NCI-H1436 (cell line): Measurements from ENCODE around the gene SLC12A3.

Experiments used
- DNase-seq: peaks from one replicate; lab custom pipeline; 2025; lab: John Stamatoyannopoulos, UW

Gene SLC12A3, protein sequence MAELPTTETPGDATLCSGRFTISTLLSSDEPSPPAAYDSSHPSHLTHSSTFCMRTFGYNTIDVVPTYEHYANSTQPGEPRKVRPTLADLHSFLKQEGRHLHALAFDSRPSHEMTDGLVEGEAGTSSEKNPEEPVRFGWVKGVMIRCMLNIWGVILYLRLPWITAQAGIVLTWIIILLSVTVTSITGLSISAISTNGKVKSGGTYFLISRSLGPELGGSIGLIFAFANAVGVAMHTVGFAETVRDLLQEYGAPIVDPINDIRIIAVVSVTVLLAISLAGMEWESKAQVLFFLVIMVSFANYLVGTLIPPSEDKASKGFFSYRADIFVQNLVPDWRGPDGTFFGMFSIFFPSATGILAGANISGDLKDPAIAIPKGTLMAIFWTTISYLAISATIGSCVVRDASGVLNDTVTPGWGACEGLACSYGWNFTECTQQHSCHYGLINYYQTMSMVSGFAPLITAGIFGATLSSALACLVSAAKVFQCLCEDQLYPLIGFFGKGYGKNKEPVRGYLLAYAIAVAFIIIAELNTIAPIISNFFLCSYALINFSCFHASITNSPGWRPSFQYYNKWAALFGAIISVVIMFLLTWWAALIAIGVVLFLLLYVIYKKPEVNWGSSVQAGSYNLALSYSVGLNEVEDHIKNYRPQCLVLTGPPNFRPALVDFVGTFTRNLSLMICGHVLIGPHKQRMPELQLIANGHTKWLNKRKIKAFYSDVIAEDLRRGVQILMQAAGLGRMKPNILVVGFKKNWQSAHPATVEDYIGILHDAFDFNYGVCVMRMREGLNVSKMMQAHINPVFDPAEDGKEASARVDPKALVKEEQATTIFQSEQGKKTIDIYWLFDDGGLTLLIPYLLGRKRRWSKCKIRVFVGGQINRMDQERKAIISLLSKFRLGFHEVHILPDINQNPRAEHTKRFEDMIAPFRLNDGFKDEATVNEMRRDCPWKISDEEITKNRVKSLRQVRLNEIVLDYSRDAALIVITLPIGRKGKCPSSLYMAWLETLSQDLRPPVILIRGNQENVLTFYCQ

DNA sequence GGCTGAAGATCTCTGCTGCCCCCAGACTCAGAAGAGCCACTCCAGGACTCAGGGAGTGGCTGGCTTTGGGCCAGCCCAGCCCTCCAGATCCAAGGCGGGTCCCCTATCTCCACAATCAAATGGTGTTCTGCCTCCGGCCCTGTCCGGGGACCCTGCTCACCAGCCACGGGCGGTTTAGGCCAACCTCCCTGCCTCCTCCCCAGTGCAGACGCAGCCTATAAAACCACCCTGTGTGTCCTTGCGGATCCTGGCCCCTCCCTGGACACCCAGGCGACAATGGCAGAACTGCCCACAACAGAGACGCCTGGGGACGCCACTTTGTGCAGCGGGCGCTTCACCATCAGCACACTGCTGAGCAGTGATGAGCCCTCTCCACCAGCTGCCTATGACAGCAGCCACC, at the start of gene SLC12A3:
Gene SLC12A3, plus strand, starts transcription at position 248 of the 400 bp plus-strand sequence. Its CDS starts 29 bp downstream, at position 277.
- DNase-seq: no peak

DNA sequence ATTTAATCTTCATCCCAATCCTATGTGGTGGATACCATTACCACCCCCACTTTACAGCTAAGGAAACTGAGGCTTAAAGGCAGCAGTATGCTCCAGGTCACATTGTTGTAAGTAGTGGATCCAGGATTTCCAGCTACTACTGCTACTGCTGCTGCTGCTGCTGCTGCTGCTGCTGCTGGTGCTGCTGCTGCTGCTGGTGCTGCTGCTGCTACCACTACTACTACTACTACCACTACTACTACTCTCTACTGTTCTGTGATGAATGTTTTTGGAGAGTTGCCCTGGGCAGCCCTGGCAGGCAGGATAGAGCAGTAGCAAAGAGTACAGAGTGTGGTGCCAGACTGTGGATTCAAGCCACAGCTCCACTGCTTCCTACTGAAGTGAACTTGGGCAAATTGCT, 49.3 kb upstream of the SLC12A3 start:
- no peak for DNase-seq

DNA sequence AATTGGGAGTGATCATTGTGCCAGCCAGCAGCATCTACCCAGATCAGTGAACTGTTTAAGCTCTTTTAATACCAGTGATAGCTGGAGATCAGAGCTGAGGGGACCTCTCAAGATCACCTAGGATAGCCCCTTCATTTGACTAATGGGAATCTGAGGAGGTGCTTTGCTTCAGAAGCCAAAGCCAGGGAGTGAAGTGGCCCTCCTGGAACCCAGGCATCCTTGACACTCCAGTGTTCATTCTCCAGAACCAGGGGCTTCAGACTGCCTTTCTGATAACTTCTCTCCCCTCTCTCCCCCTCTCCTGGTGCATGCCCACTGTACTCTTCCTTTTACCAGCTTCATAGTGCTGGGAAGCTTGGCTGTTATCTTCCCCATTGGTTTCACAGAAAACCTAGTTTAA, 48.0 kb upstream of the SLC12A3 start:
- no peak for DNase-seq

DNA sequence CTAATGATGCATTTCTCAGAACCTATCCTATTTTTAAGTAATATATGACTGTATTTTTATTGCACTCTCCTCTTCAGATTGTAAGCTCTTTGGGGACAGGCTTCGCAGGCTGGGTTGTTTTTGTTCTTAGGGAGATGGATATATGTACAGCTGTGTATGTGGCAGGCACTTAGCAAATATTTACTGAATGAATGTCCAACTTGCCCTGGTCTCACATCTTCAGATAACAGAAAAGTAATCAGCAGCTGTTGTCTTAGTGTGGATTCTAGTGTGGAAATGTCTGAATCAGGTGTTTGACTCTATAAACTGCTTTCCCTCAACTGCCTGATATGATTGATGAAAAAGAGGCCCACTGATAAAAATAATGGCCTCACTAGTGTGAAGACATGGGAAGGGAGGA, 47.1 kb upstream of the SLC12A3 start:
- DNase-seq: no peak

DNA sequence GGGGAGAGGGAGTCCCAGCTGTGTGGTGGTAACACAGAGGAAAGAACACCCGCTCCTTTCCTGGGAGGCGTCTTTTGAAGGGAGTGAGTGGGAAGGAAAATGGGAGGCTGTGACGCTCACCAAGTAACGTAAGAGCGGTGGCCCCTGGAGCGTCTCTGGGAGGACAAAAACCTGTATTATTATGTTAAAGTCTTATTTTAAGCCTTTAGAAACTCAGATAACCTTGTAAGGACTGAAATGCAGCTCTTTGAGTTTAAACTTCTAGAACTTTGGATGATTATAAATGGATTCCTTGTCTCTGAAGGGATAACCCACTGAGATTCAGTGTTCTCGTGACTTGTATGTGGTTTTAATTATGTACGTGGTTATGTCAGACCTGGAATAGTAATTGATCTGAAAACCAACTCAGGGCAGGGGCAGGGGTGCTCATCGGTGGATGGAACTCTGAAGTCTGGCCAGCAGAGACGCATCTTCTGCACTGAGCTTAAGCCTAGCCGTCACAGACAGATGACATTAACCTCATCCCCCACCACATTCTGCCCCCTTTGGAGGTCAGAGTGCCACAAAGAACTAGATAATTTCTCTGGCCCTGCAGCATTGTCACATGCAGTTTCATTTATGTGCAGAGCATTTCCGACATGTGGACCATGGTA, 41.8 kb upstream of the SLC12A3 start:
- no peak for DNase-seq

DNA sequence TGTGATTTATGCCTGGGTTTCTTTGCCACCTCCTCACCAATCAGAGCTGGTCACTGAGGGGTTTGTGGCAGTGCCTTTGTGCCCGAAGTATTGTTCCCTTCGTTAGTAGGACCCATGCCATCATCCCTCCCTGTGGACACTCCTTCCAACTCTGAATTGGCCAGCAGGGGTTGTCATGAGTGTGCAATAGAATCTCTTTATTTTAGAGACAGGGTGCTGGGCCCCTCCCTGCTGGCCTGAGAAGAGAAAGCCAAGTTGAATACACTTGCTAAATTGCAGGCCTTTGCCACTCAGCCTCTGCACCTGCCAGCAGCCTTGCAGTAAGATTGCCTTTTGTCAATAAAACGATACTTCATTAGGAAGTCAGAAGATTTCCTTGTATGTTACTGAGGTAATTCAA, 40.7 kb upstream of the SLC12A3 start:
- peak; percentile 32 for DNase-seq

DNA sequence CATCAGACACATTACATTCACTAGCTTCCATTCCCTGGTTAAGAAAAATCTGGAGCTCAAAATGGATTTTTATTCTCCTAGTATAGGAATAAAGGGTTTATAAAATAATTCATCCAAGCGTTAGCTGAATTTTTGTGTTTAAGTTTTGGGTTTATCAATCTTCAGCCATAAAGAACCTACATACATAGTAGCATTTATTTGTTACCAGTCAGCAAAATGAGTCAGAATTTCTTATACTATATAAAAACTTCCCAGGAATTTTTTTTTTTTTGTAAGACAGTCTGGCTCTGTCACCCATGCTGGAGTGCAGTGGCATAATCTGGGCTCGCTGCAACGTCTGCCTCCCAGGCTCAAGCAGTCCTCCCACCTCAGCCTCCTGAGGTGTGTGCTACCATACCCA, 40.2 kb upstream of the SLC12A3 start:
- no peak for DNase-seq

DNA sequence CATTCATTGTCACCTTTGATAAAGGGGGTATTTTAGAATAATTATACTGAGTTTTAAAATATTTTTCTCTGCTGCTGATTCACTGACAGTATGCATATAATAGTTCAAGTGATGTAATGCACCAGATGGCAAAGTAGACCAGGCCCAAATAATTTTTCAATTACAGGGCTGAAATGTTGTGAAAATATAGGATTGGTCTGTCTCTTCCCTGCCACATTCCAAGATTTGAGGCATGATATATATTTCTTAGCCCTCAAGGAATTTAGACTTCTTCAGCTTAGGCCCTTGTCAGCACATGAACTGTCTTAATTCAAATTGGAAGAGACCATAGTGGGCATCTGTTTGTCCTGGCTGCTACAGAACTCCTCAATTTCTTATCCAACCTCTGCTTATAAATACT, 39.2 kb upstream of the SLC12A3 start:
- no peak for DNase-seq

DNA sequence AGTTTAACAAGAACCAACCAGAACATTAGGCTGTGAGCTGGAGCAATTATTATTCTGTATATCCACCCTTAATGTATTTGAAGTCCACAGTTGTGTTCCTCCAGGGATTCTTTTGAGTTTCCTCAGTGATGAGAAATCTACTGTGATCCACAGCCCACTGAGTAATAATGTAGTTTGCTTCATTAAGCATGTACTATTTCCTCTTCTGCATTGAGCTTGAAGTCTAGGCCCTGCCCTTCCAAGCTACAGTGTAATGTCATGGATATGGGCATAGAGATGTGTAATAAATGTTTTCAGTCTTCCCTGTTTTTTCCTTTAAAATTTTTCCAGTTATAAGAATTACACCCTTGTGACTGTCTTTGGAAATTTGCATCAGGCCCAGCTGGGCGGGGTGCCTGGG, 36.4 kb upstream of the SLC12A3 start:
- no peak for DNase-seq

DNA sequence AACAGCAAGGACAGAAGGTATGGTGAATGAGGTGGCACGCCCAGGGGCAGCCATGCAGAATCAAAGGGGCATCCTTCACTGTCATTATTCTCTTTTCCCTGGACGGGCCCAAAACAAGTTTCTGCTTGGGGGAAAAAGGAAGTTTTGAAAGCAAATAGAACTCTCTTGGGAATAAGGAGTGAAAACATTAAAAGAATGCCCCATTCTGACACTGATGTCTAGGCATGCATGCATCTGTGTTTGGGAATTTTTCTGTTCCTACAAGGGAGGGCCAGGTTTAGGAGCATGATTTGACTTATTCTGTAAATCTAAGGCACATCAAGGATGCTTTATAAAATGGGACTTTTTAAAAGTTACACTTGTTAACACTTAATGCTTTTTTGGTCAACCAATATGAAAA, 34.3 kb upstream of the SLC12A3 start:
- no peak for DNase-seq

DNA sequence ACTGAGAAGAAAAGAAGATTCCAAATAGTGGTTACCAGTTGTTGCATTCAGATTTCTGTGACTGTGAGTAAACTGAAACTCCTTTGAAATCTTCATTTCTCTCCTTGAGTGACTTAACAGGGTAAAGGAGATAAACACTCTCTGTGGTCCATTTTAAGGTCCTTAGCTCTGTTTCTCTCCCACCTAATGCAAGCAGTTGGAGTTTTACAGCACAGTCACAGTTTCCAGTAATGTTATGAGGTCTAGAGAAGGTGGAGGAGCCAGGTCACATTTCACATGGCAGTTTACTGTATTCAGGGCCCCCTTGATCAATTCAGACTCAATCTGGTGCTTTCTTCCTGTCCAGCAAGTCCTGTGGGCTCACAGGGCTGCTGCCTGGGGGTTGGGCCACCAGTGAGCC, 32.2 kb upstream of the SLC12A3 start:
- DNase-seq: no peak

DNA sequence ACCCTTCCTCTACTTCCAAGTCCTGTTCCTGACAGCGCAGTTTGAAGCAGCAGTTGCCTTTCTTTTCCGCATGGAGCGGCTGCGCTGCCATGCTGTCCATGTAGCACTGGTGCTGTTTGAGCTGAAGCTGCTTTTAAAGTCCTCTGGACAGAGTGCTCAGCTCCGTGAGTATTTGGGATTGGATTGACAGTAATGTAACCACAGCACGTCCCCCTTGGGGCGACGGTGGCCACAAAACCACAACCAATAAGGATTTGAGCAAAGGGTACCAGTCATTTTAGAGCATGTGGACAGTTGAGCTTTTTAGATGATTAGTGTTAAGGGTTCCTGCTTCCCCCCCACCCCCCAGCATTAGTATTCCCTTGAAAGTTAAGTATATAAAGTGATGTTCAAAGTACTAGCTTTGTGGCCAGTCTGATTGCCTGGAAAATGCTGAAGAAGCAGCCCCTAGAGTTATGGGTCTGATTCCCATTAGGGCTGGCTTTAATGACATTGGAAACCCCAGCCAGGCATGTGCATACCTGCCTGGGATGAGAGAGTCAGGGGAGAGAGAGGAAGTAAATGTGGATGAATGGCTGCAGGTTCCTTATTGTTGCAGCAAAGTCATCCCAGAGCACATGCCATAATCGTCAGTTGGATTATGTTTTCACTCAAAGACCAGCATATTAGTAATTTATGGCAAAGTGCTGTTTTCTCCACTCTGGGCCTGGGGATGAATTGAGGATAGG, 31.6 kb upstream of the SLC12A3 start:
- DNase-seq: no peak

DNA sequence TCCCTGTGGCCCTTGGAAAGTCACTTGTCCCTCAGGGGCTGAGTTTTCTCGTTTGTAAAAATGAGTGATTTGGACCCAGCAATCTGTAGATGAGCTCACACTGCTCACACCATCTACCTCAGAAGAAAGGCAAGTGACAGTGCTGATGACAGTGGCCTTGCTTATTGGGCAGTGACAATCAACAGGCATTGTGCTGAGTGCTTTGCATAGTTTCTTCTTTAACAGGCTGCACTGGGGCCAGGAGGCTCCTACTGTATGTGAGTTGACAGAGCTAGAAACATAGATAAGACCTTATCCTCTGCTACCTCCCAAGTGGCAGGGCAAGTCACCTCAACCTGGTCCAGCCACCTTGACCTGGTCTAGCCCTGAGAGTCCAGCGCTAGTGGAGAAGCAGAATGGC, 29.7 kb upstream of the SLC12A3 start:
- no peak for DNase-seq

DNA sequence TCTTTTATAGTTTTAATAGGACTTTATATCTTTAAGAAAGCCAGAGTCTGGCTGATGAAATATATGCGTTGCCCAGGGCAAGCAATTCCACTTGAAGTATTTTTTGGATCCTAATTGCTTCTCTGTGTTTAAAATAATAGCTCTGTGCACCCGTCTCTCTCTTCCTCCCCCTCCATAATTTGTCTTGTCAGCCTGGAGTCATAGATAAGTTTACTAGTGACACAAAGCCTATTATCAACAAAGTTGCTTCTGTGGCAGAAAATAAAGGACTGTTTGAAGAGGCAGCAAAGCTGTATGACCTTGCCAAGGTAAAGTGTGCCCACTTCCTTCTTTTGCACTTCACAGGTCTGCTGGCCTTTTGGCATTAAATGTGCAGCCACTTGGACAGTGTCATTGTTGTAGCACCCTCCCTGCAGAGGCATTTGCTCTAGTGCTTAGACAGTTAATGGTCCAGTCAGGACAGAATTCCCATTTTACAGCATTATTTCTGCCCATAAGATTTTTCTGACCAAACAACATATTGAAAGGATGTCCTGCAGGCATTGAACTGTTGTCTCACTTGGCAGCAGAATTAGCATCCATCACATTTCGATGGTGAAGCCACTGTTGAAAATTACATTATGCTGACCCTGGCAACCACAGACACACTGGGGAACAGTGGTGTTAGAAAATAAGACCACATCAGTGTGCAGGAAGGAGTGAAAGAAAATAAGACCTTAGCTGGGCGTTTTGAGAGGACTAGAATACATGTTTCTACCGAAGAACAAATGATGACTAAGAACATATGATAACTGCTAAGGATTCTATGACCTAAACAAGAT, 28.4 kb upstream of the SLC12A3 start:
- DNase-seq: no peak

DNA sequence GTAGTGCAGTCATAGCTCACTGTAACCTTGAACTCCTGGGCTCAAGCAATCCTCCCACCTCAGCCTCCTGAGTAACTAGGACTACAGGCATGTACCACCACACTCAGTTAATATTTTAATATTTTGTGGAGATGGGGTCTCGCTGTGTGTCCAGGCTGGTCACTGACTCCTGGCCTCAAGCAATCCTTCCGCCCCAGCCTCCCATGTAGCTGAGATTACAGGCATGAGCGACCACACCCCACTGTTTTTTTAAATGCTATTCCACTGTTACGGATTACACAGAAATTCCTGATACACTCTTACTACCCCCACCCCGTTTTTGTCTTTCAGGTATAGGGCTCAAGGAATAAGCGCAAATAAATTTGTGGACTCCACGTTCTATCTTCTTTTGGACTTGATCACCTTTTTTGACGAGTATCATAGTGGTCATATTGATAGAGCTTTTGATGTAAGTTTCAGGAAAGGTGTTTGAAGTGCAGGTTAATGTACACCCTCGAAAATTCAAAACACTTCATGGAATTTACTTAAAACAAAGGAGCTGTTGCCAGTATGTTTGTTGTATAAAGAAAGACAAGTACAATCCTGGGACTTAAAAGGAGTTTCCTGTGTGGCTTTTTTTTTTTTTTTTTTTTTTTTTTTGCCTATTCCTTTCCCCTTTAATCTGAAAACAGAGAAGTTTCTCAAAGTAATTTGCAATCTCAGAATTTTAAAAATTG, 26.2 kb upstream of the SLC12A3 start:
- DNase-seq: no peak

DNA sequence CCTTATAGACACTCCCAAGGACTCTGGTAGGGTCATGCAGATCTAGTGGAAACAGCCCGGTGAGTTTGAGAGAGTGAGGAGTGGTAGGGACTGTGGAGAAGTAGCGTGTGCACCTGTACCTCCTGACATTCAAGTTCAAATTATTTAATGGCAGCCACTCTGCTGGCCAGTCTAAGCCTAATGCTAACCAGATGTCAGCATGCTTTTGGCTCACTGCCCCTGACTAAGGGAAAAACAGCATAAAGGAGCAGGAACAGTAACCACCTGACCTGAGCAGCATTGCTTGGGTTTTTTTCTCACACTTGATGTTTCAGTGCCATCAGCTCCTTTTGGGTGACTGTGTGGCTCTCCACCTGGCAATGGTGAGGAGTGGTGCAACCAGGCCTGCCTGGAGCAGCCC, 23.8 kb upstream of the SLC12A3 start:
- DNase-seq: no peak

DNA sequence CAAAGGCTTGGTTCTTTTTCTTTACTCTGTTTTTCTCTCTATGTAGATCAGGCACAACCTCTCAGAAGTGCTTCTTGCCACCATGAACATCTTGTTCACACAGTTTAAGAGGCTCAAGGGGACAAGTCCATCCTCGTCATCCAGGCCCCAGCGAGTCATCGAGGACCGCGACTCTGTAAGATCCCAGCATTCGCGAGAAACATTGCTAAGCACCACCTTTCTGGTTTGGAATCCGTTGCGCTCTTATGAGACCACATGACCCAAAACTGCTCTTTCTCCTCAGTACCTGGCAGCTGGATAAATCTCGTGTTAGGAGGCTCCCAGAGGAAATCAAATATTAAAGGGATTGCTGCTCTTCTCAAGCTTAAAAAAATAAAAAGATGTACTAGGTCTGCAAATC, 23.3 kb upstream of the SLC12A3 start:
- no peak for DNase-seq

DNA sequence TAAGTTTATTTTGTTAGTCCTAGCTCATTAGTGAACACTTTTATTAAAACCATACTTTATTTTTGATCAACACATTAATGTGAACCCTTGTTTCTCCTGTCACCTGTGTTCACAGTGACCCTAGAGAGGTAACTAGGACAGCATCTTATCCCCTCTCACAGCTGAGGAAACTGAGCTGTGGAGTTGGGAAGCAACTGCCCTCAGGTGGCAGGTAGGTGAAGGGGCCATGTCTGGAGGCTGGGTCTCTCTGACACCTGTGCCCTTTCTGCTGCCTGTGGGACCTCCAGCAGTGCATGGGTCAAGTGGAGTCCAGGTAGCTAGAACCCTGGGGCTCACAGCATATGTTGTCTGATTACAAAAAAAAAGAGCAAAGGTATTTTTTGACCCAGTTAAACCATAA, 22.9 kb upstream of the SLC12A3 start:
- no peak for DNase-seq

DNA sequence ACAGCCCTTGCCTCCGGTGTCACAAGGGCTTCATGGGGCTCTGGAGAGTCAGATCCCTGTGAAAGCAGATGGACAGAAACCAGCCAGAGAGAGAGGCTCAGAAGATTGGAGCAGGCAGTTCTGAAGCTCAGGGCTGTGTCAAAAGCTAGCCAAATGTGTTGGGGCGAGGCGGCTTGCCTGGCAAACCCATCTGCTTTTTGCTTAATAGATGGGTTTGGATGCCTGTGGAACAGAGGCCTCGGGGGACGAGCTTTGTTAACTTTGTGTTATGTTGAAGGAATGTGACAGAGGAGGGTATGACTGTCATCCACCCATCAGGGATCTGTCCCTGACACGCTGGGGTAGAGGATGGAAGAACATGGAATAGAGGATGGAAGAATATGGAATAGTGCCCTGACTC, 21.0 kb upstream of the SLC12A3 start:
- no peak for DNase-seq
